AG20443 (cell line): ENCODE measurements around the gene CCDC152.
"Not testable (repeated sequence)": the region's sequence is repeated elsewhere in the genome, so short reads cannot be mapped to it uniquely, and the experiment has no call there.

Experiments used
- DNase-seq: peaks from one replicate; pipeline ENCODE4 v3.0.0; 2012; ENCODE audit warnings: low spot score, mixed read lengths

CCDC152 gene

DNA sequence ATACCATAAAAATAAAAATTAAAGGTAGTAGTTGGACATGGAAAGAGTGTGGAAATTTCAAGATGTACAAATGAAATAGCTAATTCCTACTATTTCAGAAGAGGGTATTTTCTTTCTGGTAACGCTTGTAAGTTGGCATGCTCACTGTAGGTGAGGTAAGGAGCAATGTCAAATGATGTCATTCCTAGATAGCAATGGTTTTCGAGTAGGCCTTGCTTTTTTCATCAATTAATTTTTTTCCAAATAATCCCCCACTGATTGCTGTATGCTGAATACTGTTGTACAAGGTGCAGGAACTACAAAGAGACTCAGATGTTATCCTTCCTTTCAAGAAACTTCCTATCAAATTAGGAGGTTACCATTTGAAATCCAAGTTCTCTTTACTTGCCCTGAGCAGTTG, 56.0 kb downstream of the CCDC152 start:
- no peak for DNase-seq

DNA sequence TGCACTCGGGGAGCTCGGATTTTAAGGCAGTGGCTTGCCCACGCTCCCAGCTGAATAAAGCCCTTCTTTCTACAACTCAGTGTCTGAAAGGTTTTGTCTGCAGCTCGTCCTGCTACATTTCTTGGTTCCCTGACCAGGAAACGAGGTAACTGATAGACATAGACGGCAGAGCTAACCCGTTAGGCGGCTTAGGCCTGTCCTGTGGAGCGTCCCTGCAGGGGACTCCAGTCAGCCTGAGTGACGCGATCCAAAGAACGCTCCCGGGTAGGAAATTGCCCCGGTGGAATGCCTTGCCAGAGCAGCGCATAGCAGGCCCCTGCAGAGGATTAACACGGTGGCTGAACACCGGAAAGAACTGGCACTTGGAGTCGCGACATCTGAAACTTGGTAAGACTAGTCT, 56.9 kb downstream of the CCDC152 start:
- no peak for DNase-seq

DNA sequence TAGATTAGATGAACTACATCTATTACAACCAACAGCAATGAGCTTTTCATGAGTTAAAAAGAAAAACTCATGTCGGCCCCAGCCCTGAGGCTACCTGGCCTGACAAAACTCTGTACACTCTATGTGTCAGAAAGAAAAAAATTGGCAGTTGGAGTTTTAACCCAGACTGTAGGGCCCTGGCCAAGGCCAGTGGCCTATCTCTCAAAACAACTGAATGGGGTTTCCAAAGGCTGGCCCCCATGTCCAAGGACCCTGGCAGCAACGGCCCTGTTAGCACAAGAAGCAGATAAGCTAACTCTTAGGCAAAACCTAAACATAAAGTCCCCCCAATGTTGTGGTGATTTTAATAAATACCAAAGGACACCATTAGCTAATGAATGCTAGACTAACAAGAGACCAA, 59.9 kb downstream of the CCDC152 start:
- not testable (repeated sequence) for DNase-seq

DNA sequence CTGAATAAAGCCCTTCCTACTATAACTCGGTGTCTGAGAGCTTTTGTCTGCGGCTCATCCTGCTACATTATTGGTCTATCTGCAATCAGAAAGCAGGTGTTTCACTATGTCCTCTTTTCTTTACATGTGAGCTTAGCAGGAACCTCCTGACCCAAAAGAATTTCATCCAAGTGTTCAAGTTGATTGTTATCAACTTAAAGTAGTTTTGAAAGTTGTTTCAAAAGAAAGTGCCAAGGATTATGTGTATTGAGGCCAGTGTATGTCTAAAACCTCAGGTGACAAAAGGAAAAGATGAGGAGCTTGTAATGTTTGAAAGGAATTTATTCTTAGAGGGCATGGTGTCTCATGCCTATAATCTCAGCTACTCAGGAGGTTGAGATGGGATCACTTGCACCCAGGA, 63.1 kb downstream of the CCDC152 start:
- DNase-seq: no peak

DNA sequence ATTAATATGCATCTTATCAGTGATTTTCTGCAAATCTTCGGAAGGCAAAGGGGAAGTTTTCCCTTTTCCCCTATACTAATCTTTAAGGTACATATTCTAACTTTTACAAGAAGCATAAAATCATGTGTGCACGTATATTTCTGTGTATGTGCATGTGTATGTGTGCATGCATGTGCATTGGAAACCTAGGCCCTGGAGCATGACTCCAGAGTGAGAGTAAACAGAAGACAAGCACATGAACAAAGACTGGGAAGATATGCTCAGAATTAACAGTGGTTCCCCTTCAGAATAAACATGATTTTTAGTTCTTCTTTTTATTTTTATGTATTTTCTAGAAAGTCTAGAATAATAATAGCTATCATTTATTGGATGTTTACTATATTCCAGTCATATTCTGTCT, 65.9 kb downstream of the CCDC152 start:
- DNase-seq: no peak

DNA sequence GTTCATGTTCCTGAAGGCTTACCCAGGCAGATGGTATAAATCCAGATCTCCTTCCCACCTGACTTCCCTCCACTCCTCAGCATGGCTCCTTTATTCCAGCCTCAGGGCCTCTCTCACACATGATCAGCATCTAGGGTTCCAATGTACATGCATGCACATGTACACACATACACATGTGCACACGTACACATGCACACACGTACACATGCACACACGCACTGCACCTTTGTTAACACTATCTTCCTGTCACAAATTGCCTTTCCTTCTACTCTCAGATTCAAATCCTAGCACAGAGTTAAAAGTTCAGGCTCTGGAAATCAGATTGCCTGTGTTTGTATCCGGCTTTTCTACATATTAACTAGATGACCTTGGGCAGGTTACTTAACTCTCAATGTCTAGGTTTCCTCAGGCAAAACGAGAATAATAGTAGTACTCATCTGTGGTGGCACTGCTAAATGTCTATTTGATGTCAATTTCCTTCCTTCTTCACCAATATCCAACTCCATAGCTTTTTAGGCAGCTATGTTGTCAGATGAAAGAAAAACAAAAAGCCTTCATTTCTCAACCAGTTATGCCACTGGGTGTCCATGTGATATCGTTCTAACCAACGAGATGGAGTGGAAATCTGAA, 67.8 kb downstream of the CCDC152 start:
- no peak for DNase-seq

DNA sequence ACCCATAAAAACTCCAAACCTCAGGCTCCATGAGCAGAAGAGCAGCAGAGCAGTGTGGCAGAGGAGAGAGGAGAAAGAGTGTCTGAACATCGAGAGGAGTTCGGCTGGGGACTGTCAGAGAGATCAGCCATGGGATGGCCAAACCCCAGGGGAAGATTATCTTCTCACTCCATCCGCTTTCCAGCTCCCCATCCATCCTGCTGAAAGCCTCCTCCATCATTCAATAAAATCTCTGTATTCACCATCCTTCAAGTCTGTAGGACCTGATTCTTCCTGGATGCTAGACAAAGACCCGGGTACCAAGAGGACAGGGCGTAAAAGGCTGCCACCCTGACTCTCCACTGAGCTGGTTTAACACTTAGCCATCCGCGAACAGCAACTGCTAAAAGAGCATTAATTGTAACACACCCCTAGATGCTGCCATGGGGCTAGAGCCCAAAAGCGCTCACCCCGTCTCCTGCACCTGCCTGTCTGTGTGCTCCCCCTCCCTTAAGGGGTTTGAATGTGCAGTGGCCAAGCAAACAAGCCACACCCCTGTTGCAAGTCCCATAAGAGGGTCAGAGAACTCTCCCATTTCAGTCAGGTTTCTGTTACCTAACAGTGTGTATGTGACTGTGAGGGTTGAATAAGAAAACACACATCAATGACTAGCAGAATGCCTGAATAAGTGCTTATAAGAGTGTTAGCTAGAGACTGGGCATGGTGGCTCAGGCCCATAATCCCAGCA, 69.0 kb downstream of the CCDC152 start:
- DNase-seq: no peak

DNA sequence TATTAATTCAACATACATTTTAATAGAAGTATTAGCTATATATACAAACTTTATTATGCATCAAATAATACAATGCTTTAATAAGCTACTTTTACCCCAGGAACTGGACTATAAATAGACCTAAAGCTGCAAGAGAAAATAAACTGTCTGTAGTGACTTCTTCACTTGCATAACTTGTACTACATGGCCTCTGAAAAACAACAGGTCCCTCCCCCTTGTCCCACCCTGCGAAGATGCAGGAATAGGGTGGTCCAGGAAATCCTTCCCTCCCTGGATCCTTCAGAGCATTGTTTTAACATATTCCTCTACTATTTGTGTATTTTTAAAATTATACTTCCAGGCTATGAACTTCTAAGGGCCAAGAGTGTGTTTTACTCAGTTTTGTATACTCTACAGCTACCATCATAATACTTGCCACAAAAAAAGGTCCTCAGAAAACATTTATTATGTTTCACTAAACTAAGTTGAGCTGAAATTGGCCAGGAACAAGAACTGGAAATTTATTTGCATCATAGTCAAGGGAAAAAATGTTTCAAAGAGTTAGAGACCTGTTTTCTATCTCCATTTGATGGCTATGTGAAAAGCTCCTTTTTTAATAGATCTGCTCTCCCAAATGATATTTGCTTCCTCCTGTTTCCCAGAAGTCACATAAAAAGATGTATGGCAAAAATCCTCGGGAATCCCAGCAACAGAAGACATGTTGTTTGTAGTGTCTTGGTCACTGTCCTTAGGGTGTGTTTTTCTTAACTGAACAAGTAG, 70.3 kb downstream of the CCDC152 start:
- no peak for DNase-seq

DNA sequence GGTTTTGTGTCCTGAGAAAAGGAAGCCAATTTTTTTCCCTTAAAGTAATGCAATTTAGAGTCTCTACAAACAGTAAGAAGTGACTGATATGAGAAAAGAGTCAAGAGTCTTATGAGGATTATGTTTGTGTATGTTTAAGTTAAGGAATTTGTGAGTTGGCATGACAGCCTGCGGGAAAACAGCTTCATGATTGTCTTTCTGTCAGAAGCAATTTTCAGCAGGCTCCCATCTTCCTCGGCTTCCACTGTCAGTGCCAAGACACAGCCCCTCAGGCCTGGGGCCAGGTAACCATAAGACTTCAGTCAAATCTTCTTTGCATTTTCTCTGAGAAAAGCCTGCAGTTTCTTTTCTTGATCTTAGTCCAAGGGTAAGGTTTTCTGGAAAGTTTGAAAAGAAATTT, 72.1 kb downstream of the CCDC152 start:
- DNase-seq: no peak

DNA sequence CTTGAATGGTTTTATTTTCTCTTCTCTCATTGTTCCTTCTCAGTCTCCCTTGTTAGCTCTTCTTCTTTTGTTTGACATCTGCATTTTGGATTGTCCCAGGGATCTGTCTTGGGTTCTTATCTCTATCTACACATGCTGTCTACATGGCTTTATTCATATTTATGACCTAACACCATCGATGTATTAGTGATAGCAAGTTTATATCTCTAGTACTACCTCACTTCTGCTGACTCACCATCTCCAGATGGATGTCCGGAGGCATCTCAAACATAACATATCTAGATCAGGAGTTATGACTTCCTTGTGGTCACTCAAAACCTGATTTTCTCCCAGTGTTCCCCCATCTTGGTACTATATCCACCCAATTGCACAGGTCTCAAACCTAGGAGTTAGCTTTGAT, 74.3 kb downstream of the CCDC152 start:
- DNase-seq: no peak

DNA sequence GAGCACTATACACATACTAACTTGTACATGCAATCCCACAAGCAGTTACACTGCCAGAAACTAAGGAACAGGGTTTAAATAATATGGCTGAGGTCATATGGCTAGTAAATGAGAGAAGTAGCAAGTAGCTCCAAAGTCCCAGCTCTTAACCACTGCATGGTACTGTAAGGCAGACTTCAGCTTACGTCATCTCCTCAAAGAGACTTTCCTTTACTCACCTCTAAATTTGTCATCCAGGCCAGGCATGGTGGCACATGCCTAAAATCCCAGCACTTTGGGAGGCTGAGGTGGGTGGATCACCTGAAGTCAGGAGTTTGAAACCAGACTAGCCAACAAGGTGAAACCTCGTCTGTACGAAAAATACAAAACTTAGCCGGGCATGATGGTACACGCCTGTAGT, 75.4 kb downstream of the CCDC152 start:
- no peak for DNase-seq

DNA sequence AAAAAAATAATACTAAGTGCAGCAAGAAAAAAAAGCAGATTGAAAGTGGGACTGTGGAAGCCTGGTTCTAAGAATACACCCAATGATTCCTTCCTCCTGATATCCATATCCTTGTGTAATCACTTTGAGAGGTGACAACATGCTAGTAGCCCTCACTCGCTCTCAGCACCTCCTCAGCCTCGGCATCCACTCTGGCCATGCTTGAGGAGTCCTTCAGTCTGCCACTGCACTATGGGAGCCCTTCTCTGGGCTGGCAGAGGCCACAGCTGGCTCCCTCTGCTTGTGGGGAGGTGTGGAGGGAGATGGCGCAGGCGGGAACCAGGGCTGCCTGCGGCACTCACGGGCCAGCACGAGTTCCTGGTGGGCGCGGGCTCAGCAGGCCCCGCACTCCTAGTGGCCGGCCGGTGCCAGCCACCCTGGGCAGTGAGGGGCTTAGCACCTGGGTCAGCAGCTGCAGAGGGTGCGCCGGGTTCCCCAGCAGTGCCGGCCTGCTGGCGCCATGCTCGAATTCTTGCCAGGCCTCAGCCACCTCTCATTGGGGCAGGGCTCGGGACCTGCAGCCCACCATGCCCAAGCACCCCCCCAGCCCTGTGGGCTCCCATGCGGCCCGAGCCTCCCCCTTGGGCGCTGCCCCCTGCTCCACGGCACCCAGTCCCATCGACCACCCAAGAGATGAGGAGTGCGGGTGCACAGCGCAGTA, 79.6 kb downstream of the CCDC152 start:
- DNase-seq: no peak

DNA sequence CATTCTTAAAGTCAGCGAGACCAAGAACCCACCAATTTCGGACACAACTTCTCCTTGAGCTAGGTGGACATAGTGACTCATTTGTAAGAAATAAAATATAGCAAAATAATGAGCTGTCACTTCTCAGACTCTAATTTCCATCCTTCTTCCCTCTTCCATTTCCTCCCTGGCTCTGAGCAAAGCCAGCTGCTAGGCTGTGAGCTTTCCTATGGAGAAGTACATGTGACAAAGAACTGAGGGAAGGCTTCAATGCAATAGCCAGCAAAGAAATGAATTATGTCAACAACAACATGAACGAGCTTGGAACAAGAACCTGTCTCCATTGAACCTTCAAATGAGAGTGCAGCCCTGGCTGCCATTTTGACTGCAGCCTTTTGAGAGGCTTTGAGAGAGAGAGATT, 81.0 kb downstream of the CCDC152 start:
- no peak for DNase-seq

DNA sequence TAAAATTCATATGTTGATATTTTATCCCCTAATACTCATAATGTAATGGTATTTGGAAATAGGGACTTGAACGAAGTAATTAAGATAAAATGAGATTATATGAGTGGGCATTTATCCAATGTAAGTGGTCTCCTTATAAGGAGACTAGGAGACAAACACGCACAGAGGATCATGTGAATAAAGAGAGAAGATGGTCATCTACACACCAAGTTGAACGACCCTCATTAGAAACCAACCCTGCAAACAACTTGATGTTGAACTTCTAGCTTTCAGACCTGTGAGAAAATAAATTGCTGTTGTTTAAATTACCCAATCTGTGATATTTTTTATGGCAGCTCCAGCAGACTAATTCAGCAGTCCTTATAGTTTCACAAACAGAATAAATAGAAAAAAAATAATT, 82.6 kb downstream of the CCDC152 start:
- no peak for DNase-seq

DNA sequence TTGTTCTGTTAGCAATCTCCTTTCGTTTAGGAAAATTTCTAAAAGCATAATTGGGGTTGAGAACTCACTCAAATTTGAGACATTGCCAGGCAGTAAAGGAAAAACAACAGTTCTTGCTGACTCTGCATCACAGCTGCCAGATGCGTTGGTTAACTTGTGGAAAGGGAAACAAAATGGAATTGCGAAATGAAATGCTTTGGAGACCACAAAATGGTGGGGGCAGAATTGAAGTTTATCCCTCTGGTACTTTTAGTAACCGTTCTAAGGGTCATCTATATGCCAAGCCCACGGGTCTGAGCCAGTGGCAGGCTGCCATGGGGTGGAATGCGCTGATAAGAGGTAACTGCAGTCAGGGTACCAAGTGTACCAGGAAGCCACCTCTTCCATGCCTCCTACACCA, 83.7 kb downstream of the CCDC152 start:
- peak; percentile 72 for DNase-seq

DNA sequence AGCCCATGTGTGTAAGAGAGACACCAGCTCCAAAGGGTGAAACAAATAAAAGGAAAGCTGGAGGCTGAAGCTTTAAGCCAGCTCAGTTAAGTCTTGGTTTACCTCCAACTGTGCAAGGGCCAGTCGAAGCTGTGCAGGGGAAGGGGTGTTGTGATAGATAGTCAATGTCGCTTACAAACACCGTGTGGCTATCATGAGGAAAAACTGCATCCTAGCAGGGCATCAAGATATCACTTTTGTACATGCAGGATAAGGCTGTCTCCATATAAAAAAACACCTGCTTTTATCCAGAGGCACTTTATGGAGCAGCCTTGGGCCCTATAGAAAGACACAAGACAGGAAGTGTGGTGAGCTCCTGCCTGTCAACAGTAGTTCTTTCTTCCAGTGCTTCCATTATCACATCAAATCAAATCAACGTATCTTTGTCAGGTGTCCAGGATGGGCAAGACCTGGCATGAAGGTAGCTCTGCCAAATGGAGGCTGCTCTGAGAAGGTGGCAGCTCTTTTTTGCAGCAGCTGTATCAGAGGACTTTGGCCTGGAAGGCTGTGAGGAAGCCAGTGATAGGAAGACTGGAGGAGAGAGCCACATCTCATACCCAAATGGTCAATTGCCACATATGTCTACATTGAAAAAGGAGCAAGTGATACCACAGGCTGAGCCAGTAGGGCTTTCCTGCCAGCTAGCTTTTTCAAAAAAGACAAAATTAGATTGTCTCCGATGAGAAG, 84.4 kb downstream of the CCDC152 start:
- no peak for DNase-seq

DNA sequence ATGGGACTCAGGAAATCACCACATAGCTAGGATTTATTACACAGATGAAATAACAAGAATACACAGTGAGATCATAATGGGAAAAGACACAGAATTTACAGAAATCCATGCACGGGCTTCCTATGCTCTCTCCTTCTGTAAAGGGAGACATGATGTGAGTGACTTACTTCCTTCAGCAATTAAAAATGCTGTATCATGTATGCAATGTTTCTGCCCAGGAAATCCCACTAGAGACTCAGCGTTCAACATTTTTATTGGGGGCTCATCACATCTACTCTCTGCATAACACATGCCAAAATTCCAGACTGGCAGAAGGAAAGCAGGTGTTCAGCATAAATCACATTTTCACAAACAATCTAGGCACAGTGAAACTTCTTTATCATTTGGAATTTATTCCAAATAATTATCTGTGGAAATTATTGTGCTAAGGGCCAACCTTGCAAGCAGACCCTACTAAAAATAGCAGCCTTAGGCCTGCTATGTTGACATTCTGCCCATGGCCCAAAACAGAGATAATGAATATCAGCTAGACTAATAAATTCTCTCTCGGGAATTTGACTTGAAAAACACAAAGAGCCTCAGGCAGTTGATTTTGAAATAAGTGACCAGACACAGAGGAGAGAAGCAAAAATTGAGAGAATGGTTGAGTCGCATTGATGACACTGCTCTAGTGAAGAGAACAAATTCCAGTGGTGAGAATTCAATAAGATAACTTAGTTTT, 86.5 kb downstream of the CCDC152 start:
- no peak for DNase-seq

DNA sequence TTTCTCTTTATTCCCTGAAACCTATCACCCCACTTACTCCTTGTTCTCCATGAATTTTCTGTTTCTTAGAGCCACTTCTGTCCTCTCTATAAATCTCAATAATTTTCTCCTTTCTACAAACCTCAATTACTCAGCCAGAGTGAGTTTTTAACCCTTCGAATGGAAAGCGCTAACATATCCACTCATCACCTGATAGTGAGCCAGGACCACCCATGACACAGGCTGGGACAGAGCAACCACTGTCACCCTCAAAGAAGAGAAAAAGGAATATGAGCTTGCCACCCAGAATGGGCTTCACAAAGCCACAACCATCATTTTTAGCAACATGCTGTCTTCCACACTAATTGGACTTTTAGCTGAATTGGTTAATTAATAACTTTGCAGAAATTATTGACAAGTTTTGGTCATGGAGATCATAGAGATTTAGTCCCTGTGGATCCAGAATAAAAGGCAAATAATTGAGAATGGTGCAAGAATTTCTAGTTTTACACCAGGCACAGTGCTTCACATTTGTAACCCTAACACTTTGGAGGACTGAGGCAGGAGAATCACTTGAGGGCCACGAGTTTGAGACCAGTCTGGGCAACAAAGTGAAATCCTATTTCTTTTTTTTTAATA, 87.2 kb downstream of the CCDC152 start:
- DNase-seq: no peak

DNA sequence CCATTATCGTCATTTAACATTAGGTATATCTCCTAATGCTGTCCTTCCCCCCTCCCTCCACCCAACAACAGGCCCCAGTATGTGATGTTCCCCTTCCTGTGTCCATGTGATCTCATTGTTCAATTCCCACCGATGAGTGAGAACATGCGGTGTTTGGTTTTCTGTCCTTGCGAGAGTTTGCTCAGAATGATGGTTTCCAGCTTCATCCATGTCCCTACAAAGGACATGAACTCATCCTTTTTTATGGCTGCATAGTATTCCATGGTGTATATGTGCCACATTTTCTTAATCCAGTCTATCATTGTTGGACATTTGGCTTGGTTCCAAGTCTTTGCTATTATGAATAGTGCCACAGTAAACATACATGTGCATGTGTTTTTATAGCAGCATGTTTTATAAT, 87.8 kb downstream of the CCDC152 start:
- DNase-seq: not testable (repeated sequence)

DNA sequence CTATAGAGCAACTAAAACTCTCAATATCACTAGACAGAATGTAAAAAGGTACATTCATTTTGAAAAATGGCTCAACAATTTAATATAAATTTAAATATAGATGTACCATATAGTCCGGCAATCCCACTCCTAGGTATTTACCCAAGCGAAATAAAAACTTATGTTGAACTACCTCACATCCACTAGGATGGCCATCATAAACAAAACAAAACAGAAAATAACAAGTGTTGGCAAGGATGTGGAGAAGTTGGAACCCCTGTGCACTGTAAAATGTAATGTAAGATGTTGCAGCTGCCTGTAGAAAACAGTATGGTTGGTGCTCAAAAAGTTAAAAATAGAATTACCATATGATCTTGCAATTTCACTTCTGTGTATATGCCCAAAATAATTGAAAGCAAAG, 91.9 kb downstream of the CCDC152 start:
- DNase-seq: no peak

DNA sequence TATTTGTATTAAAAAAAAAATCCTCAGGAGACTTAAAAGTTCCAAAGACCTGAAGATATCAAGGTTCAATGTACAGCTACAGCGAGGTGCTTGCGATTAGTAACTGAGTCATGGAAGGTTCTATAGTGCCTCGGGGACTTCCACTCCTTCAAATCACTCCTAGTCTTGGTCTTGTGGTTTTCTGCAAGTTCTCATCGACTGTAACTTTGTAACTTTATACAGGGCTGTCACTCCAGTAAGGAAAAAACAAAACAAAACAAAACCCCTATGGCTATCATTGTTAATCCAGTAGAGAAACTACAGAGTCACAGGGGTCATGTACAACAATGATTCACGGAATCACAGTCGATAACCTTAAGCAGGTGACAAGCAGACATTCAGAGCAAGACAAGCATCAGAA, 94.9 kb downstream of the CCDC152 start:
- DNase-seq: no peak
